Lung (tissue), 12 donors: ENCODE data around the gene YTHDF2. TPM values are rescaled to one million over a fixed set of nuclear protein-coding genes. Genes with fewer than 3 reads are reported as not detected.

Source experiments
- ATAC-seq: fragments of 200-7000 bp; cut with Tn5 transposase; one replicate; pipeline ENCODE4 v1.9.1; 2020; ENCODE audit warnings: moderate number of reproducible peaks; ENCODE audit not compliant: insufficient read depth, low FRiP score
- DNase-seq, 3 donors: peaks; one replicate each; pipeline ENCODE4 v3.0.0-alpha.2; 2013 to 2017
- H3K27ac ChIP-seq, 2 donors: one replicate each; pipeline ENCODE4 v1.5.1; 2013; ENCODE audit warnings: mild to moderate bottlenecking in 2 of 2, moderate library complexity in 2 of 2, control low read depth in 1 of 2, inconsistent platforms in 1 of 2, low read depth in 1 of 2, low read length in 1 of 2
- H3K27me3 ChIP-seq, 3 donors: one replicate each; pipeline ENCODE4 v1.5.1; 2013; ENCODE audit warnings: low read length in 2 of 3; ENCODE audit not compliant: control insufficient read depth in 3 of 3, insufficient read depth in 3 of 3
- H3K36me3 ChIP-seq, 4 donors: one replicate each; pipeline ENCODE4 v1.5.1; 2013; ENCODE audit warnings: low read length in 4 of 4, mild to moderate bottlenecking in 1 of 4, moderate library complexity in 1 of 4; ENCODE audit not compliant: control insufficient read depth in 4 of 4, insufficient read depth in 4 of 4
- H3K4me1 ChIP-seq, 5 donors: one replicate each; pipeline ENCODE4 v1.5.1; 2013; ENCODE audit warnings: low read length in 5 of 5, mild to moderate bottlenecking in 2 of 5, moderate library complexity in 1 of 5; ENCODE audit not compliant: control insufficient read depth in 5 of 5, insufficient read depth in 5 of 5
- H3K4me3 ChIP-seq: one replicate; pipeline ENCODE4 v1.5.1; 2013; ENCODE audit warnings: mild to moderate bottlenecking, control low read depth, moderate library complexity
- H3K9ac ChIP-seq, 2 donors: one replicate each; pipeline ENCODE4 v1.5.1; 2013; ENCODE audit warnings: low read length in 2 of 2, control low read depth in 1 of 2; ENCODE audit not compliant: insufficient read depth in 1 of 2
- H3K9me3 ChIP-seq, 4 donors: one replicate each; pipeline ENCODE4 v1.5.1; 2013; ENCODE audit warnings: low read length in 3 of 4, mild to moderate bottlenecking in 1 of 4, moderate library complexity in 1 of 4; ENCODE audit not compliant: control insufficient read depth in 4 of 4, insufficient read depth in 3 of 4
- CTCF ChIP-seq: IDR thresholded peaks from 2 replicates; pipeline ENCODE4 v1.5.1; 2012; ENCODE audit warnings: mild to moderate bottlenecking; ENCODE audit errors: control extremely low read depth, extremely low read depth
- WGBS, 2 donors: extraction: QIAGEN DNeasy Blood & Tissue Kit; methylation state at CpG; one replicate each; pipeline ENCODE4 v1.1.7; 2013; 5-methylcytosine and 5-hydroxymethylcytosine counted together
- polyA plus RNA-seq, 2 donors: library from polyadenylated mRNA; stranded (reverse); fragments of 200-250 nt; gene quantifications; one replicate each; pipeline ENCODE4 v1.2.1, GENCODE V29; 2013
- total RNA-seq, 2 donors: library from RNA; depleted of rRNA in 1 of 2; stranded (reverse); fragments of >200 nt in 1 of 2; gene quantifications; one replicate each; pipeline ENCODE4 v1.2.1, GENCODE V29; 2014 to 2021
- donor health status: control.
- donor health status: control.
- donor health status: Bipolar disorder and iron deficiency.
- donor health status: healthy.
- donor health status: DM: yes; HTN: yes; CAD: no.

Gene YTHDF2
- total and polyA plus RNA-seq, 4 donors, result 34.3 to 65.8 (median 47.3) TPM

- H3K27ac ChIP-seq, result no peak overlapping the region
- no peaks in the 10 kb centered on the region for H3K27me3 ChIP-seq
- DNase-seq, result no peak
- H3K36me3 ChIP-seq, result peaks cover 4 to 21% (median 13%) of the 10 kb centered on the region in 4 donors
- no peak for TF ChIP-seq CTCF
- no peaks in the 10 kb centered on the region for H3K9me3 ChIP-seq
- peaks cover 0 to 9% (median 3%) of the 10 kb centered on the region in 5 donors for H3K4me1 ChIP-seq
- ATAC-seq, result no peak
- H3K9ac ChIP-seq, result no peak overlapping the region
- 91% methylated on average over 3 of the region's 3 CpGs for WGBS, 2 donors
- no peak overlapping the region for H3K4me3 ChIP-seq
Observed at GRCh38 chr1:28773105-28773504, 36.4 kb downstream of the YTHDF2 start.

- Histone ChIP-seq H3K4me3 (peak overlapping the region; percentile 24), H3K27ac (peak overlapping the region in 1 of 2 donors; percentile 83), H3K9me3 (no peaks in the 10 kb centered on the region), H3K36me3 (peaks cover 0 to 12% (median 7%) of the 10 kb centered on the region in 4 donors), H3K27me3 (no peaks in the 10 kb centered on the region), H3K9ac (peak overlapping the region in 1 of 2 donors; percentile 77), H3K4me1 (peaks cover 0 to 9% (median 3%) of the 10 kb centered on the region in 5 donors)
- DNase-seq, result peak; percentile 64 to 77 (median 72)
- 17 to 19% methylated on average over 39 of the region's 39 CpGs for WGBS, 2 donors
- ATAC-seq, result peak; percentile 93
- TF ChIP-seq CTCF, result no peak
Observed at GRCh38 chr1:28775121-28775942, 38.6 kb downstream of the YTHDF2 start.

GRCh38 chr1:28776341-28776740 is 39.6 kb downstream of the YTHDF2 start:
- H3K4me1 ChIP-seq, result peaks cover 0 to 9% (median 3%) of the 10 kb centered on the region in 5 donors
- WGBS, 2 donors, result 97 to 98% methylated on average over 17 of the region's 17 CpGs
- no peak overlapping the region for H3K4me3 ChIP-seq
- no peak for TF ChIP-seq CTCF
- H3K9me3 ChIP-seq, result no peaks in the 10 kb centered on the region
- no peak overlapping the region for H3K9ac ChIP-seq
- peaks cover 0 to 12% (median 6%) of the 10 kb centered on the region in 4 donors for H3K36me3 ChIP-seq
- H3K27ac ChIP-seq, result no peak overlapping the region
- H3K27me3 ChIP-seq, result no peaks in the 10 kb centered on the region
- DNase-seq (no peak), ATAC-seq (no peak)
